WTC11 (cell line): ENCODE data around the gene SNAI1. TPM values are rescaled to one million over a fixed set of nuclear protein-coding genes. Genes with fewer than 3 reads are reported as not detected.

Source experiments
- ATAC-seq: fragments of 200-7000 bp; cut with Tn5 transposase; 2 replicates; pipeline ENCODE4 v1.10.0; 2021; ENCODE audit warnings: mild to moderate bottlenecking, moderate library complexity
- CTCF ChIA-PET: fragments of 300-600 bp; sonication (Branson Sonifier 250); formaldehyde crosslinking; loops from one replicate; lab custom pipeline; 2021; ENCODE audit warnings: antibody characterized with exemption; lab: Charles Lee
- POLR2A ChIA-PET: fragments of 350-600 bp; sonication (Branson Sonifier 250); formaldehyde crosslinking; loops from one replicate; lab custom pipeline; 2021; ENCODE audit warnings: antibody characterized with exemption; lab: Charles Lee
- DNase-seq: peaks from one replicate; pipeline ENCODE4 v3.0.0; 2021; ENCODE audit warnings: low spot score
- H3K27ac Mint-ChIP-seq: 2 replicates; pipeline ENCODE4 v1.8.0; 2021; ENCODE audit warnings: mixed read lengths
- H3K27me3 Mint-ChIP-seq: 2 replicates; pipeline ENCODE4 v1.8.0; 2021; ENCODE audit warnings: low read depth, mild to moderate bottlenecking, moderate library complexity, mixed read lengths
- H3K36me3 Mint-ChIP-seq: 2 replicates; pipeline ENCODE4 v1.8.0; 2021; ENCODE audit warnings: mixed read lengths
- H3K4me1 Mint-ChIP-seq: 2 replicates; pipeline ENCODE4 v1.8.0; 2022; ENCODE audit warnings: mixed read lengths
- H3K4me3 Mint-ChIP-seq: 2 replicates; pipeline ENCODE4 v1.8.0; 2021; ENCODE audit warnings: mild to moderate bottlenecking, moderate library complexity, mixed read lengths
- H3K9me3 Mint-ChIP-seq: 2 replicates; pipeline ENCODE4 v1.8.0; 2021; ENCODE audit warnings: mixed read lengths
- CBFB ChIP-seq: sonication (generic); formaldehyde crosslinking; IDR thresholded peaks from 2 replicates; pipeline ENCODE4 v1.8.1; 2022; ENCODE audit warnings: mild to moderate bottlenecking, low read depth, missing genetic modification reagents
- GRHL2 ChIP-seq: fragments of 250-450 bp; sonication (Bioruptor Pico); IDR thresholded peaks from 2 replicates; pipeline ENCODE4 v1.8.0; 2022; ENCODE audit warnings: mild to moderate bottlenecking, moderate library complexity; ENCODE audit not compliant: insufficient replicate concordance, severe bottlenecking
- IRF2 ChIP-seq: sonication (generic); formaldehyde crosslinking; IDR thresholded peaks from 2 replicates; pipeline ENCODE4 v1.8.0; 2022; ENCODE audit warnings: low read depth, missing genetic modification reagents, borderline replicate concordance
- NFATC4 ChIP-seq: fragments of 250-450 bp; sonication (Bioruptor Pico); IDR thresholded peaks from 2 replicates; pipeline ENCODE4 v1.9.0; 2021; ENCODE audit warnings: mild to moderate bottlenecking
- NFE2L1 ChIP-seq: sonication (generic); formaldehyde crosslinking; IDR thresholded peaks from 2 replicates; pipeline ENCODE4 v1.8.1; 2023; ENCODE audit warnings: missing genetic modification reagents
- NFYB ChIP-seq: sonication (generic); formaldehyde crosslinking; conservative IDR thresholded peaks from 2 replicates; pipeline ENCODE4 v1.8.0; 2022; ENCODE audit warnings: low read depth, missing genetic modification reagents
- SMAD4 ChIP-seq: sonication (generic); formaldehyde crosslinking; IDR thresholded peaks from 2 replicates; pipeline ENCODE4 v1.8.0; 2022; ENCODE audit warnings: mild to moderate bottlenecking, missing genetic modification reagents
- ZBTB21 ChIP-seq: sonication (generic); formaldehyde crosslinking; IDR thresholded peaks from 2 replicates; pipeline ENCODE4 v1.8.1; 2023; ENCODE audit warnings: mild to moderate bottlenecking, missing genetic modification reagents, borderline replicate concordance
- ZNF121 ChIP-seq: sonication (generic); formaldehyde crosslinking; IDR thresholded peaks from 2 replicates; pipeline ENCODE4 v1.8.0; 2023; ENCODE audit warnings: missing genetic modification reagents
- ZNF138 ChIP-seq: sonication (generic); formaldehyde crosslinking; conservative IDR thresholded peaks from 2 replicates; pipeline ENCODE4 v1.8.1; 2022; ENCODE audit warnings: mild to moderate bottlenecking, moderate library complexity, missing genetic modification reagents
- total RNA-seq: library from RNA; stranded (reverse); gene quantifications from 3 replicates; pipeline ENCODE4 v1.2.3, GENCODE V29; 2021
- TF ChIP-seq, protein P1 (sequence below): sonication (generic); formaldehyde crosslinking; IDR thresholded peaks from 2 replicates; pipeline ENCODE4 v1.8.0; 2022; ENCODE audit warnings: mild to moderate bottlenecking, missing genetic modification reagents
- TF ChIP-seq, protein P2 (sequence below): sonication (generic); formaldehyde crosslinking; IDR thresholded peaks from 2 replicates; pipeline ENCODE4 v1.8.0; 2023; ENCODE audit warnings: missing genetic modification reagents
- TF ChIP-seq, protein P3 (sequence below): sonication (generic); formaldehyde crosslinking; IDR thresholded peaks from 2 replicates; pipeline ENCODE4 v1.8.1; 2023; ENCODE audit warnings: mild to moderate bottlenecking, moderate library complexity, missing genetic modification reagents
- TF ChIP-seq, protein P4 (sequence below): sonication (generic); formaldehyde crosslinking; IDR thresholded peaks from 2 replicates; pipeline ENCODE4 v1.8.1; 2022; ENCODE audit warnings: missing genetic modification reagents, borderline replicate concordance
- TF ChIP-seq, protein P5 (sequence below): sonication (generic); formaldehyde crosslinking; IDR thresholded peaks from 2 replicates; pipeline ENCODE4 v1.8.1; 2022; ENCODE audit warnings: mild to moderate bottlenecking, missing genetic modification reagents, moderate library complexity, borderline replicate concordance
- TF ChIP-seq, protein P6 (sequence below): sonication (generic); formaldehyde crosslinking; IDR thresholded peaks from 2 replicates; pipeline ENCODE4 v1.8.0; 2022; ENCODE audit warnings: missing genetic modification reagents
- TF ChIP-seq, protein P7 (sequence below): sonication (generic); formaldehyde crosslinking; conservative IDR thresholded peaks from 2 replicates; pipeline ENCODE4 v1.8.1; 2022; ENCODE audit warnings: mild to moderate bottlenecking, missing genetic modification reagents
- TF ChIP-seq, protein P8 (sequence below): fragments of 250-450 bp; sonication (Bioruptor Pico); IDR thresholded peaks from 2 replicates; pipeline ENCODE4 v1.9.0; 2021; ENCODE audit warnings: moderate library complexity, mild to moderate bottlenecking, inconsistent platforms, borderline replicate concordance

Gene SNAI1
- total RNA-seq, 1 experiment from 2014 or later = 7.9 TPM

DNA sequence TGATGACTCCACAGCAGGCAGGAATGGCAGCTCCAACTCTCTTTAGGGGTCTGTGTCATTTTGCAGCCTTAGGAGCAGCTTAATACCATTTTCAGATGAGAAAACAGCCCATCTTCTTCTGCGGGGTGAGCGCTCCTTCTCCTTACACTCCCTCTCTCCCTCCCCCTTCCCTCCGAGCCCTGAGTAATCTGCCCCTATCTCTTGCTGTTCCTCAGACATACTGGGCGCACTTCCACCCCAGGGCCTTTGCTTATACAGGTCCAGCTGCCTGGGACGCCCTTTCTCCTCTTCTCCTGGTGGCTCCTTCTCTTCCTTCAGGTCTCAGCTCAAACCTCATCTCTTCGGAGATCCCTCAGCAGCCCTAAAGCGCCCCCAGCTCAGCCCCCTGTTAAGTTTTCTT lies 54.8 kb downstream of the SNAI1 start (continued):
- TF ChIP-seq, protein P1, sequence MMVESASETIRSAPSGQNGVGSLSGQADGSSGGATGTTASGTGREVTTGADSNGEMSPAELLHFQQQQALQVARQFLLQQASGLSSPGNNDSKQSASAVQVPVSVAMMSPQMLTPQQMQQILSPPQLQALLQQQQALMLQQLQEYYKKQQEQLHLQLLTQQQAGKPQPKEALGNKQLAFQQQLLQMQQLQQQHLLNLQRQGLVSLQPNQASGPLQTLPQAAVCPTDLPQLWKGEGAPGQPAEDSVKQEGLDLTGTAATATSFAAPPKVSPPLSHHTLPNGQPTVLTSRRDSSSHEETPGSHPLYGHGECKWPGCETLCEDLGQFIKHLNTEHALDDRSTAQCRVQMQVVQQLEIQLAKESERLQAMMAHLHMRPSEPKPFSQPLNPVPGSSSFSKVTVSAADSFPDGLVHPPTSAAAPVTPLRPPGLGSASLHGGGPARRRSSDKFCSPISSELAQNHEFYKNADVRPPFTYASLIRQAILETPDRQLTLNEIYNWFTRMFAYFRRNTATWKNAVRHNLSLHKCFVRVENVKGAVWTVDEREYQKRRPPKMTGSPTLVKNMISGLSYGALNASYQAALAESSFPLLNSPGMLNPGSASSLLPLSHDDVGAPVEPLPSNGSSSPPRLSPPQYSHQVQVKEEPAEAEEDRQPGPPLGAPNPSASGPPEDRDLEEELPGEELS = no peak
- no peak for TF ChIP-seq GRHL2
- no peak for TF ChIP-seq IRF2 (CRISPR knock-in tag)
- no peak for TF ChIP-seq SMAD4 (CRISPR knock-in tag)
- TF ChIP-seq, protein P2, sequence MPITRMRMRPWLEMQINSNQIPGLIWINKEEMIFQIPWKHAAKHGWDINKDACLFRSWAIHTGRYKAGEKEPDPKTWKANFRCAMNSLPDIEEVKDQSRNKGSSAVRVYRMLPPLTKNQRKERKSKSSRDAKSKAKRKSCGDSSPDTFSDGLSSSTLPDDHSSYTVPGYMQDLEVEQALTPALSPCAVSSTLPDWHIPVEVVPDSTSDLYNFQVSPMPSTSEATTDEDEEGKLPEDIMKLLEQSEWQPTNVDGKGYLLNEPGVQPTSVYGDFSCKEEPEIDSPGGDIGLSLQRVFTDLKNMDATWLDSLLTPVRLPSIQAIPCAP (CRISPR knock-in tag) = no peak
- no peak for TF ChIP-seq CBFB (CRISPR knock-in tag)
- TF ChIP-seq, protein P3, sequence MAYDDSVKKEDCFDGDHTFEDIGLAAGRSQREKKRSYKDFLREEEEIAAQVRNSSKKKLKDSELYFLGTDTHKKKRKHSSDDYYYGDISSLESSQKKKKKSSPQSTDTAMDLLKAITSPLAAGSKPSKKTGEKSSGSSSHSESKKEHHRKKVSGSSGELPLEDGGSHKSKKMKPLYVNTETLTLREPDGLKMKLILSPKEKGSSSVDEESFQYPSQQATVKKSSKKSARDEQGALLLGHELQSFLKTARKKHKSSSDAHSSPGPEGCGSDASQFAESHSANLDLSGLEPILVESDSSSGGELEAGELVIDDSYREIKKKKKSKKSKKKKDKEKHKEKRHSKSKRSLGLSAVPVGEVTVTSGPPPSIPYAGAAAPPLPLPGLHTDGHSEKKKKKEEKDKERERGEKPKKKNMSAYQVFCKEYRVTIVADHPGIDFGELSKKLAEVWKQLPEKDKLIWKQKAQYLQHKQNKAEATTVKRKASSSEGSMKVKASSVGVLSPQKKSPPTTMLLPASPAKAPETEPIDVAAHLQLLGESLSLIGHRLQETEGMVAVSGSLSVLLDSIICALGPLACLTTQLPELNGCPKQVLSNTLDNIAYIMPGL = no peak
- TF ChIP-seq, protein P4, sequence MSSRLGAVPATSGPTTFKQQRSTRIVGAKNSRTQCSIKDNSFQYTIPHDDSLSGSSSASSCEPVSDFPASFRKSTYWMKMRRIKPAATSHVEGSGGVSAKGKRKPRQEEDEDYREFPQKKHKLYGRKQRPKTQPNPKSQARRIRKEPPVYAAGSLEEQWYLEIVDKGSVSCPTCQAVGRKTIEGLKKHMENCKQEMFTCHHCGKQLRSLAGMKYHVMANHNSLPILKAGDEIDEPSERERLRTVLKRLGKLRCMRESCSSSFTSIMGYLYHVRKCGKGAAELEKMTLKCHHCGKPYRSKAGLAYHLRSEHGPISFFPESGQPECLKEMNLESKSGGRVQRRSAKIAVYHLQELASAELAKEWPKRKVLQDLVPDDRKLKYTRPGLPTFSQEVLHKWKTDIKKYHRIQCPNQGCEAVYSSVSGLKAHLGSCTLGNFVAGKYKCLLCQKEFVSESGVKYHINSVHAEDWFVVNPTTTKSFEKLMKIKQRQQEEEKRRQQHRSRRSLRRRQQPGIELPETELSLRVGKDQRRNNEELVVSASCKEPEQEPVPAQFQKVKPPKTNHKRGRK (CRISPR knock-in tag) = no peak
- TF ChIP-seq, protein P5, sequence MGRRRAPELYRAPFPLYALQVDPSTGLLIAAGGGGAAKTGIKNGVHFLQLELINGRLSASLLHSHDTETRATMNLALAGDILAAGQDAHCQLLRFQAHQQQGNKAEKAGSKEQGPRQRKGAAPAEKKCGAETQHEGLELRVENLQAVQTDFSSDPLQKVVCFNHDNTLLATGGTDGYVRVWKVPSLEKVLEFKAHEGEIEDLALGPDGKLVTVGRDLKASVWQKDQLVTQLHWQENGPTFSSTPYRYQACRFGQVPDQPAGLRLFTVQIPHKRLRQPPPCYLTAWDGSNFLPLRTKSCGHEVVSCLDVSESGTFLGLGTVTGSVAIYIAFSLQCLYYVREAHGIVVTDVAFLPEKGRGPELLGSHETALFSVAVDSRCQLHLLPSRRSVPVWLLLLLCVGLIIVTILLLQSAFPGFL (CRISPR knock-in tag) = no peak
- no peak for TF ChIP-seq NFE2L1
- TF ChIP-seq ZBTB21 (CRISPR knock-in tag) = no peak

DNA sequence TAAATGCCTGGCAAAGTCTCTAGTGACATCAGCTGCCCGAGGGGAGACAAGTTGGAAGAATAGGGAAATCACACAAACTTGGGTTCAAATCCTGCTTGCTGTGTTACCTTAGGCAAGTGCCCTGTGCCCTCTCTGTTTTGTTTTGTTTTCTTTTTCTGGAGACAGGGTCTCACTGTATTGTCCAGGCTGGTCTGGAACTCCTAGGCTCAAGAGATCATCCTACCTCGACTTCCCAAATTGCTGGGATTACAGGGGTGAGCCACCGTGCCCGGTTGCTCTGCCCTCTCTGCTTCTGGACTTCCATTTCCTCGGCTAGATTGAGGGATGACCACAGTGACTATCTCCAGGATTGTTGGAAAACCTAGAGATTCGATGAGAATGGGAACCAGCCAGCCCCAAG lies 55.4 kb downstream of the SNAI1 start:
- Mint-ChIP-seq H3K27ac (no peak overlapping the region), H3K27me3 (no peaks in the 10 kb centered on the region), H3K4me1 (peaks cover 20% of the 10 kb centered on the region), H3K9me3 (no peaks in the 10 kb centered on the region), H3K36me3 (no peaks in the 10 kb centered on the region), H3K4me3 (no peak overlapping the region)
- CTCF ChIA-PET = interaction anchor here (0.8 to 5.0 kb wide), 4 partner anchors 9 to 141 kb away, joined by 4 to 21 read pairs (median 6); no protein-coding TSS in a partner anchor
- DNase-seq = no peak
- no peak for ATAC-seq
- TF ChIP-seq ZNF138 (CRISPR knock-in tag) = no peak
- TF ChIP-seq, protein P1 = no peak
- no peak for TF ChIP-seq NFATC4 (CRISPR knock-in tag)
- TF ChIP-seq, protein P6, sequence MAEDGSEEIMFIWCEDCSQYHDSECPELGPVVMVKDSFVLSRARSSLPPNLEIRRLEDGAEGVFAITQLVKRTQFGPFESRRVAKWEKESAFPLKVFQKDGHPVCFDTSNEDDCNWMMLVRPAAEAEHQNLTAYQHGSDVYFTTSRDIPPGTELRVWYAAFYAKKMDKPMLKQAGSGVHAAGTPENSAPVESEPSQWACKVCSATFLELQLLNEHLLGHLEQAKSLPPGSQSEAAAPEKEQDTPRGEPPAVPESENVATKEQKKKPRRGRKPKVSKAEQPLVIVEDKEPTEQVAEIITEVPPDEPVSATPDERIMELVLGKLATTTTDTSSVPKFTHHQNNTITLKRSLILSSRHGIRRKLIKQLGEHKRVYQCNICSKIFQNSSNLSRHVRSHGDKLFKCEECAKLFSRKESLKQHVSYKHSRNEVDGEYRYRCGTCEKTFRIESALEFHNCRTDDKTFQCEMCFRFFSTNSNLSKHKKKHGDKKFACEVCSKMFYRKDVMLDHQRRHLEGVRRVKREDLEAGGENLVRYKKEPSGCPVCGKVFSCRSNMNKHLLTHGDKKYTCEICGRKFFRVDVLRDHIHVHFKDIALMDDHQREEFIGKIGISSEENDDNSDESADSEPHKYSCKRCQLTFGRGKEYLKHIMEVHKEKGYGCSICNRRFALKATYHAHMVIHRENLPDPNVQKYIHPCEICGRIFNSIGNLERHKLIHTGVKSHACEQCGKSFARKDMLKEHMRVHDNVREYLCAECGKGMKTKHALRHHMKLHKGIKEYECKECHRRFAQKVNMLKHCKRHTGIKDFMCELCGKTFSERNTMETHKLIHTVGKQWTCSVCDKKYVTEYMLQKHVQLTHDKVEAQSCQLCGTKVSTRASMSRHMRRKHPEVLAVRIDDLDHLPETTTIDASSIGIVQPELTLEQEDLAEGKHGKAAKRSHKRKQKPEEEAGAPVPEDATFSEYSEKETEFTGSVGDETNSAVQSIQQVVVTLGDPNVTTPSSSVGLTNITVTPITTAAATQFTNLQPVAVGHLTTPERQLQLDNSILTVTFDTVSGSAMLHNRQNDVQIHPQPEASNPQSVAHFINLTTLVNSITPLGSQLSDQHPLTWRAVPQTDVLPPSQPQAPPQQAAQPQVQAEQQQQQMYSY (CRISPR knock-in tag) = no peak
- TF ChIP-seq NFYB (CRISPR knock-in tag) = no peak
- peak; percentile 66; the same call in 1 of the 2 replicates for TF ChIP-seq ZNF121
- TF ChIP-seq, protein P7, sequence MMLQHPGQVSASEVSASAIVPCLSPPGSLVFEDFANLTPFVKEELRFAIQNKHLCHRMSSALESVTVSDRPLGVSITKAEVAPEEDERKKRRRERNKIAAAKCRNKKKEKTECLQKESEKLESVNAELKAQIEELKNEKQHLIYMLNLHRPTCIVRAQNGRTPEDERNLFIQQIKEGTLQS (CRISPR knock-in tag) = no peak
- TF ChIP-seq, protein P8, sequence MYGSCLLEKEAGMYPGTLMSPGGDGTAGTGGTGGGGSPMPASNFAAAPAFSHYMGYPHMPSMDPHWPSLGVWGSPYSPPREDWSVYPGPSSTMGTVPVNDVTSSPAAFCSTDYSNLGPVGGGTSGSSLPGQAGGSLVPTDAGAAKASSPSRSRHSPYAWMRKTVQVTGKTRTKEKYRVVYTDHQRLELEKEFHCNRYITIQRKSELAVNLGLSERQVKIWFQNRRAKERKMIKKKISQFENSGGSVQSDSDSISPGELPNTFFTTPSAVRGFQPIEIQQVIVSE (CRISPR knock-in tag) = no peak
- POLR2A ChIA-PET = interaction anchor here (0.7 kb wide), 1 partner anchor 65 kb away, joined by 3 read pairs; no protein-coding TSS in a partner anchor
